ENCODE data around the gene AQP12A. TPM values are rescaled to one million over a fixed set of nuclear protein-coding genes. Genes with fewer than 3 reads are reported as not detected.
"Not testable (repeated sequence)": the region's sequence is repeated elsewhere in the genome, so short reads cannot be mapped to it uniquely, and the experiment has no call there.

The AQP12A gene
- total RNA-seq (2021; ENCODE audit: unreplicated experiment) (not detected), Bru-seq, nascent RNA (not detected), BruChase-seq, experiment 1, labeled RNA remaining after a 2-hour chase (not detected), BruChase-seq, experiment 2, labeled RNA remaining after a 6-hour chase (not detected)
- polyA plus RNA-seq (2012; ENCODE audit: insufficient read length) = not detected
- long read RNA-seq = 0 reads

DNA sequence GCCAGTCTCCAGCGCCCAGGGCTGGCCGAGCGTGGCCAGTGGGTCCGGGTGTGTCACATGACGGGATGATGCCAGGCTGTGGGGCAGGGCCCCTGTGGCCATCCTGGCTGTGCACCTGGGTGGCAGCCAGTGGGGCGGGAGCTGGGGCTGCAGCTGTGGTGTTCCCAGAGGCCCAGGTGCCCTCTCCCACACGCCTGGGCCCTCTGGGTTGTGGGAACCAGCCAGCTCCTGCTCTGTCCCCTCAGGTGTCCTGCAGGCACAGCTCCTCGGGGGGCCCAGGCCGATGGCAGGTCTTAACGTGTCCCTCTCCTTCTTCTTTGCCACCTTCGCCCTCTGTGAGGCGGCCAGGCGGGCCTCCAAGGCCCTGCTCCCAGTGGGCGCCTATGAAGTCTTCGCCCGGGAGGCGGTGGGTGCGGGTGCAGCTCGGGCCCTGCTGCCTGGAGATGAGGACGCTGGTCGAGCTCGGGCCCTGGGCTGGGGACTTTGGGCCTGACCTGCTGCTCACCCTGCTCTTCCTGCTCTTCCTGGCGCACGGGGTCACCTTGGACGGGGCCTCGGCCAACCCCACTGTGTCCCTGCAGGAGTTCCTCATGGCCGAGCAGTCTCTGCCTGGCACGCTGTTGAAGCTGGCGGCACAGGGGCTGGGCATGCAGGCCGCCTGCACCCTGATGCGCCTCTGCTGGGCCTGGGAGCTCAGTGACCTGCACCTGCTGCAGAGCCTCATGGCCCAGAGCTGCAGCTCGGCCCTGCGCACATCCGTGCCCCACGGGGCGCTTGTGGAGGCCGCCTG, at the start of gene AQP12A:
Gene AQP12A, plus strand, starts transcription at position 236 of the 790 bp plus-strand sequence. Its CDS starts 48 bp downstream, at position 284.
- DNase-seq (ENCODE audit: low read depth, low spot score); H3K4me3 ChIP-seq (ENCODE audit: low read depth in 2 of 2, low read length in 2 of 2); ATAC-seq; BruUV-seq (replicated peaks); intact Hi-C loops (cut with micrococcal nuclease; ENCODE audit: unreplicated experiment); H3K36me3 ChIP-seq (ENCODE audit: control insufficient read depth, insufficient read depth, low read length); CTCF ChIA-PET; H3K9me3 ChIP-seq (ENCODE audit: control insufficient read depth, insufficient read depth, low read depth, low read length); in situ Hi-C loops (cut with HindIII; ENCODE audit: low pct_unique_long_range_greater_than_20kb, low sequenced_read_pairs); H3K27me3 ChIP-seq (ENCODE audit: control insufficient read depth, insufficient read depth, low read length); H3K27ac ChIP-seq (ENCODE audit: low read length); POLR2A ChIA-PET; H3K4me1 ChIP-seq (ENCODE audit: control insufficient read depth, insufficient read depth, low read length): not testable (repeated sequence)

- Histone ChIP-seq H3K27me3 (ENCODE audit: control insufficient read depth, insufficient read depth, low read length) (no peaks in the 10 kb centered on the region), H3K4me3 (ENCODE audit: low read depth in 2 of 2, low read length in 2 of 2) (no peak overlapping the region), H3K4me1 (ENCODE audit: control insufficient read depth, insufficient read depth, low read length) (no peaks in the 10 kb centered on the region), H3K36me3 (ENCODE audit: control insufficient read depth, insufficient read depth, low read length) (no peaks in the 10 kb centered on the region), H3K9me3 (ENCODE audit: control insufficient read depth, insufficient read depth, low read depth, low read length) (no peaks in the 10 kb centered on the region), H3K27ac (ENCODE audit: low read length) (no peak overlapping the region)
- TF ChIP-seq, protein P1, sequence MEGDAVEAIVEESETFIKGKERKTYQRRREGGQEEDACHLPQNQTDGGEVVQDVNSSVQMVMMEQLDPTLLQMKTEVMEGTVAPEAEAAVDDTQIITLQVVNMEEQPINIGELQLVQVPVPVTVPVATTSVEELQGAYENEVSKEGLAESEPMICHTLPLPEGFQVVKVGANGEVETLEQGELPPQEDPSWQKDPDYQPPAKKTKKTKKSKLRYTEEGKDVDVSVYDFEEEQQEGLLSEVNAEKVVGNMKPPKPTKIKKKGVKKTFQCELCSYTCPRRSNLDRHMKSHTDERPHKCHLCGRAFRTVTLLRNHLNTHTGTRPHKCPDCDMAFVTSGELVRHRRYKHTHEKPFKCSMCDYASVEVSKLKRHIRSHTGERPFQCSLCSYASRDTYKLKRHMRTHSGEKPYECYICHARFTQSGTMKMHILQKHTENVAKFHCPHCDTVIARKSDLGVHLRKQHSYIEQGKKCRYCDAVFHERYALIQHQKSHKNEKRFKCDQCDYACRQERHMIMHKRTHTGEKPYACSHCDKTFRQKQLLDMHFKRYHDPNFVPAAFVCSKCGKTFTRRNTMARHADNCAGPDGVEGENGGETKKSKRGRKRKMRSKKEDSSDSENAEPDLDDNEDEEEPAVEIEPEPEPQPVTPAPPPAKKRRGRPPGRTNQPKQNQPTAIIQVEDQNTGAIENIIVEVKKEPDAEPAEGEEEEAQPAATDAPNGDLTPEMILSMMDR (IDR thresholded peaks at IDR 0.05) = no peak
- TF ChIP-seq, protein P2, sequence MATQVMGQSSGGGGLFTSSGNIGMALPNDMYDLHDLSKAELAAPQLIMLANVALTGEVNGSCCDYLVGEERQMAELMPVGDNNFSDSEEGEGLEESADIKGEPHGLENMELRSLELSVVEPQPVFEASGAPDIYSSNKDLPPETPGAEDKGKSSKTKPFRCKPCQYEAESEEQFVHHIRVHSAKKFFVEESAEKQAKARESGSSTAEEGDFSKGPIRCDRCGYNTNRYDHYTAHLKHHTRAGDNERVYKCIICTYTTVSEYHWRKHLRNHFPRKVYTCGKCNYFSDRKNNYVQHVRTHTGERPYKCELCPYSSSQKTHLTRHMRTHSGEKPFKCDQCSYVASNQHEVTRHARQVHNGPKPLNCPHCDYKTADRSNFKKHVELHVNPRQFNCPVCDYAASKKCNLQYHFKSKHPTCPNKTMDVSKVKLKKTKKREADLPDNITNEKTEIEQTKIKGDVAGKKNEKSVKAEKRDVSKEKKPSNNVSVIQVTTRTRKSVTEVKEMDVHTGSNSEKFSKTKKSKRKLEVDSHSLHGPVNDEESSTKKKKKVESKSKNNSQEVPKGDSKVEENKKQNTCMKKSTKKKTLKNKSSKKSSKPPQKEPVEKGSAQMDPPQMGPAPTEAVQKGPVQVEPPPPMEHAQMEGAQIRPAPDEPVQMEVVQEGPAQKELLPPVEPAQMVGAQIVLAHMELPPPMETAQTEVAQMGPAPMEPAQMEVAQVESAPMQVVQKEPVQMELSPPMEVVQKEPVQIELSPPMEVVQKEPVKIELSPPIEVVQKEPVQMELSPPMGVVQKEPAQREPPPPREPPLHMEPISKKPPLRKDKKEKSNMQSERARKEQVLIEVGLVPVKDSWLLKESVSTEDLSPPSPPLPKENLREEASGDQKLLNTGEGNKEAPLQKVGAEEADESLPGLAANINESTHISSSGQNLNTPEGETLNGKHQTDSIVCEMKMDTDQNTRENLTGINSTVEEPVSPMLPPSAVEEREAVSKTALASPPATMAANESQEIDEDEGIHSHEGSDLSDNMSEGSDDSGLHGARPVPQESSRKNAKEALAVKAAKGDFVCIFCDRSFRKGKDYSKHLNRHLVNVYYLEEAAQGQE (IDR thresholded peaks at IDR 0.05; ENCODE audit: insufficient read depth in 1 of 2, low read depth in 2 of 2, low read length in 1 of 2) = no peak
- TF ChIP-seq POLR2AphosphoS5 (IDR thresholded peaks at IDR 0.05; ENCODE audit: low read depth, low read length) = no peak
- TF ChIP-seq TCF7L2 (IDR thresholded peaks at IDR 0.05; ENCODE audit: low read depth, low read length) = no peak
- no peak for TF ChIP-seq SIN3A (IDR thresholded peaks at IDR 0.05; ENCODE audit: borderline replicate concordance, insufficient read depth, low read depth, low read length)
- in situ Hi-C loops (cut with HindIII; ENCODE audit: low pct_unique_long_range_greater_than_20kb, low sequenced_read_pairs) = no loop called here
- no peak for ATAC-seq
- no TSS peak for BruUV-seq (replicated peaks)
- DNase-seq (ENCODE audit: low read depth, low spot score) = no peak
- ChIA-PET POLR2A (no interaction called here), CTCF (interaction anchor here (0.5 kb wide), 1 partner anchor 89 kb away, joined by 6 read pairs; no protein-coding TSS in a partner anchor)
- intact Hi-C loops (cut with micrococcal nuclease; ENCODE audit: unreplicated experiment) = no loop called here
Measured at GRCh38 chr2:240642061-240642805, 49.4 kb upstream of the AQP12A start.
